ENCODE results near the gene LRIG3. TPM values are rescaled to one million over a fixed set of nuclear protein-coding genes. Genes with fewer than 3 reads are reported as not detected.

LRIG3 gene
- total RNA-seq, 1 donor from 2014 or later = 80.9 TPM

DNA sequence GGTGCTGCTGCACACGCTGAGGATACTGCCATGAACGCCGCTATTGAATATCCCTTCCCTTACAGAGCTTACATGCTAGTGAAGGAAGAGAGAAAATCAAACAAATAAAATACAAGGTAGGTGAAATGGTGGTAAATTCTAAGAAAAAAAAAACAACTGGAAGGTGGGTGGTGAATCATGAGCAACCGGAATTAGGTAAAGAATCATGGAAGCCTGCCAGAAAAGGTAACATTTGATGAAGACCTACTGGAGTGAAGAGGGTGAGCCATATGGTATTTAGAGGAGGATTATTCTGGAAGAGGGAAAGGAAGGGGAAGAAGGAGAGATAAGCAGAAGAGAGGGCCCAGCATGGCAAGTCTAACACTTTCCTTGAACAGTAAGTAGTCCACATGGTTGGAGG, 76.1 kb downstream of the LRIG3 start:
- no peak overlapping the region for H3K9ac ChIP-seq (ENCODE audit: low read depth in 1 of 3, low read length in 3 of 3)
- no peak overlapping the region for H3K27ac ChIP-seq (ENCODE audit: low read depth, low read length)
- no peaks in the 10 kb centered on the region for H3K9me3 ChIP-seq (ENCODE audit: control insufficient read depth in 3 of 3, low read length in 3 of 3)
- H3K4me3 ChIP-seq (ENCODE audit: low read length in 3 of 3) = no peak overlapping the region
- H3K27me3 ChIP-seq (ENCODE audit: control insufficient read depth in 3 of 3, insufficient read depth in 3 of 3, low read length in 3 of 3) = no peaks in the 10 kb centered on the region
- H3K36me3 ChIP-seq (ENCODE audit: control insufficient read depth in 3 of 3, insufficient read depth in 3 of 3, low read length in 3 of 3) = no peaks in the 10 kb centered on the region
- H3K4me1 ChIP-seq (ENCODE audit: control insufficient read depth in 3 of 3, insufficient read depth in 3 of 3, low read length in 3 of 3) = no peaks in the 10 kb centered on the region

DNA sequence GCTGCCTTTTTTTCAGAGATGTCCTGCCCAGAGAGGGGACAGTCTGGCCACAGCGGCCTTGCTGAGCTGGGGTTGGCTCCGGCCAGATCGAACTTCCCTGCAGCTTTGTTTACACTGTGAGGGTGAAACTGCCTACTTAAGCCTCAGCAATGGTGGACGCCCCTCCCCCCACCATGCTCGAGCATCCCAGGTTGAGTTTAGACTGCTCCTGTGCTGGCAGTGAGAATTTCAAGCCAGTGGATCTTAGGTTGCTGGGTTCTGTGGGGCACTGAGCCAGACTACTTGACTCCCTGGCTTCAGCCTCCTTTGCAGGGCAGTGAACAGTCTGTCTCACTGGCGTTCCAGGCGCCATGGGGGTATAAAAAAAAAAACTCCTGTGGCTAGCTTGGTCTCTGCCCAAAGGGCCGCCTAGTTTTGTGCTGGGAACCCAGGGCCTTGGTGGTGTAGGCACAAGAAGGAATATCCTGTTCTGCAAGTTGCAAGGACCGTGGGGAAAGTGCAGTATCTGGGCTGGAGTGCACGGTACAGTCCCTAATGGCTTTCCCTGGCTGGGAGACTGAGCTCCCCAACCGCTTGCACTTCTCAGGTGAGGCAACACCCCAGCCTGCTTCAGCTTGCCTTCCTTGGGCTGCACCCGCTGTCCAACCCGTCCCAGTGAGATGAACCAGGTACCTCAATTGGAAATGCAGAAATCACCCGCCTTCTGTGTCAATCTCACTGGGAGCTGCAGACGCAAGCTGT, 79.1 kb downstream of the LRIG3 start:
- H3K27me3 ChIP-seq (ENCODE audit: control insufficient read depth in 3 of 3, insufficient read depth in 3 of 3, low read length in 3 of 3) = no peaks in the 10 kb centered on the region
- H3K9ac ChIP-seq (ENCODE audit: low read depth in 1 of 3, low read length in 3 of 3) = no peak overlapping the region
- no peak overlapping the region for H3K27ac ChIP-seq (ENCODE audit: low read depth, low read length)
- no peaks in the 10 kb centered on the region for H3K9me3 ChIP-seq (ENCODE audit: control insufficient read depth in 3 of 3, low read length in 3 of 3)
- no peaks in the 10 kb centered on the region for H3K36me3 ChIP-seq (ENCODE audit: control insufficient read depth in 3 of 3, insufficient read depth in 3 of 3, low read length in 3 of 3)
- H3K4me3 ChIP-seq (ENCODE audit: low read length in 3 of 3) = no peak overlapping the region
- H3K4me1 ChIP-seq (ENCODE audit: control insufficient read depth in 3 of 3, insufficient read depth in 3 of 3, low read length in 3 of 3) = no peaks in the 10 kb centered on the region

DNA sequence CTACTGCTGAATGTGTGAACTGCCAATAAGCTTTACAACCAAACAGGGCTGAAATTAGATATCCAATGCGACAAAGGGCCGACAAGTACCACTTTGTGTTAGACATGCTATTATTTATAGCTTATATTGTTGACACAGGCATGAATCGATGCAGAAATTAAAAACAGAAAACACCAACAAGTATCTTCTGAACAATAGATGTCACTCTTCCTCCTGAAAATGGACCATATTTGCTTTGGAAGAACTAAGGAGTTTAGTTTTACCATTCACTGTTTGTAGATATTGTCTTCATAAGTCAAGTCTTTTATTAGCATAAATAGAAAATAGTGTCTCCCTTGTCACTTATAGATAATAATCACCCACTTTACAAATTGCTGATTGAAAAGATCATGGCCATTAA, 86.5 kb downstream of the LRIG3 start:
- Histone ChIP-seq H3K9ac (ENCODE audit: low read depth in 1 of 3, low read length in 3 of 3) (no peak overlapping the region), H3K4me1 (ENCODE audit: control insufficient read depth in 3 of 3, insufficient read depth in 3 of 3, low read length in 3 of 3) (no peaks in the 10 kb centered on the region), H3K27me3 (ENCODE audit: control insufficient read depth in 3 of 3, insufficient read depth in 3 of 3, low read length in 3 of 3) (no peaks in the 10 kb centered on the region), H3K27ac (ENCODE audit: low read depth, low read length) (no peak overlapping the region), H3K4me3 (ENCODE audit: low read length in 3 of 3) (no peak overlapping the region), H3K9me3 (ENCODE audit: control insufficient read depth in 3 of 3, low read length in 3 of 3) (no peaks in the 10 kb centered on the region), H3K36me3 (ENCODE audit: control insufficient read depth in 3 of 3, insufficient read depth in 3 of 3, low read length in 3 of 3) (no peaks in the 10 kb centered on the region)

DNA sequence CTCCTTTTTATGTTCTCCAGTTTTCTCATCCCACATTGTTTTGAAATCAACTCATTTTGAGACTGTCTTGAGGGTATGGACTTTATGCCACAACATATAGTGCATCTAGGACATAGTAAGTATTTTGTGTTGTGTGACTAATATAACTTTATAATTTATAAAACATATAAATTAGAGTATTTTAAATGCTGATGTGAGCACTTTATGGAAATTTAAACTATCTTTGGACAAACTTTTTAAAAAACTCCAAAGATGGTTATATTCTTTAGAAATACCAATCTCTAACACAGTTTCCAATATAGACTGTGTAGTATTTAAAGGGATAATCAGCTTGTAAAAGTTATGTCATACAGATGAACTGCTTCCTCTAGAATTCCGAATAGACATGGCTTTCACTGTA, 87.4 kb downstream of the LRIG3 start:
- Histone ChIP-seq H3K27ac (ENCODE audit: low read depth, low read length) (no peak overlapping the region), H3K4me3 (ENCODE audit: low read length in 3 of 3) (no peak overlapping the region), H3K9ac (ENCODE audit: low read depth in 1 of 3, low read length in 3 of 3) (no peak overlapping the region), H3K9me3 (ENCODE audit: control insufficient read depth in 3 of 3, low read length in 3 of 3) (no peaks in the 10 kb centered on the region), H3K36me3 (ENCODE audit: control insufficient read depth in 3 of 3, insufficient read depth in 3 of 3, low read length in 3 of 3) (no peaks in the 10 kb centered on the region), H3K27me3 (ENCODE audit: control insufficient read depth in 3 of 3, insufficient read depth in 3 of 3, low read length in 3 of 3) (no peaks in the 10 kb centered on the region), H3K4me1 (ENCODE audit: control insufficient read depth in 3 of 3, insufficient read depth in 3 of 3, low read length in 3 of 3) (no peaks in the 10 kb centered on the region)
